ENCODE data around the gene MALRD1. TPM values are rescaled to one million over a fixed set of nuclear protein-coding genes. Genes with fewer than 3 reads are reported as not detected.

MALRD1 gene
- total and polyA plus RNA-seq, 2 experiments from 2014 or later, result 0.49 to 0.57 TPM

GRCh38 chr10:19041171-19041570 is 7.4 kb upstream of the MALRD1 start:
- no peak overlapping the region for H3K27ac ChIP-seq
- H3K36me3 ChIP-seq, result no peaks in the 10 kb centered on the region
- TF ChIP-seq CTCF (IDR thresholded peaks at IDR 0.05; ENCODE audit: low read depth, low read length), result no peak
- no peak for DNase-seq (ENCODE audit: low read depth in 1 of 2, low spot score in 1 of 2)
- no peaks in the 10 kb centered on the region for H3K4me1 ChIP-seq (ENCODE audit: low read depth)
- H3K9me3 ChIP-seq (ENCODE audit: low read depth), result no peaks in the 10 kb centered on the region
- H3K4me3 ChIP-seq, result no peak overlapping the region
- no peaks in the 10 kb centered on the region for H3K27me3 ChIP-seq

- Histone ChIP-seq H3K9me3 (ENCODE audit: low read depth) (no peaks in the 10 kb centered on the region), H3K4me1 (ENCODE audit: low read depth) (no peaks in the 10 kb centered on the region), H3K36me3 (no peaks in the 10 kb centered on the region), H3K27me3 (no peaks in the 10 kb centered on the region), H3K4me3 (no peak overlapping the region), H3K27ac (no peak overlapping the region)
- TF ChIP-seq CTCF (IDR thresholded peaks at IDR 0.05; ENCODE audit: low read depth, low read length), result no peak
- DNase-seq (ENCODE audit: low read depth in 1 of 2, low spot score in 1 of 2), result no peak
Measured at GRCh38 chr10:19043431-19043830, 5.2 kb upstream of the MALRD1 start.

- no peak overlapping the region for H3K27ac ChIP-seq
- no peaks in the 10 kb centered on the region for H3K9me3 ChIP-seq (ENCODE audit: low read depth)
- H3K4me1 ChIP-seq (ENCODE audit: low read depth), result no peaks in the 10 kb centered on the region
- no peaks in the 10 kb centered on the region for H3K36me3 ChIP-seq
- no peak overlapping the region for H3K4me3 ChIP-seq
- TF ChIP-seq CTCF (IDR thresholded peaks at IDR 0.05; ENCODE audit: low read depth, low read length), result no peak
- H3K27me3 ChIP-seq, result no peaks in the 10 kb centered on the region
- no peak for DNase-seq (ENCODE audit: low read depth in 1 of 2, low spot score in 1 of 2)
Measured at GRCh38 chr10:19046679-19047078, 1.9 kb upstream of the MALRD1 start.

- Histone ChIP-seq H3K27me3 (no peaks in the 10 kb centered on the region), H3K27ac (no peak overlapping the region), H3K36me3 (no peaks in the 10 kb centered on the region), H3K4me1 (ENCODE audit: low read depth) (no peaks in the 10 kb centered on the region), H3K4me3 (no peak overlapping the region), H3K9me3 (ENCODE audit: low read depth) (no peaks in the 10 kb centered on the region)
- no peak for TF ChIP-seq CTCF (IDR thresholded peaks at IDR 0.05; ENCODE audit: low read depth, low read length)
- DNase-seq (ENCODE audit: low read depth in 1 of 2, low spot score in 1 of 2), result no peak
Measured at GRCh38 chr10:19048891-19049290, 290 bp downstream of the MALRD1 start.

- no peak for TF ChIP-seq CTCF (IDR thresholded peaks at IDR 0.05; ENCODE audit: low read depth, low read length)
- Histone ChIP-seq H3K4me3 (no peak overlapping the region), H3K9me3 (ENCODE audit: low read depth) (no peaks in the 10 kb centered on the region)
Measured at GRCh38 chr10:19049567-19049966, 966 bp downstream of the MALRD1 start.

GRCh38 chr10:19054289-19054835 is 5.8 kb downstream of the MALRD1 start:
- Histone ChIP-seq H3K4me3 (no peak overlapping the region), H3K9me3 (ENCODE audit: low read depth) (no peaks in the 10 kb centered on the region), H3K36me3 (no peaks in the 10 kb centered on the region), H3K27me3 (no peaks in the 10 kb centered on the region), H3K27ac (no peak overlapping the region), H3K4me1 (ENCODE audit: low read depth) (no peaks in the 10 kb centered on the region)
- DNase-seq (ENCODE audit: low read depth in 1 of 2, low spot score in 1 of 2), result no peak
- no peak for TF ChIP-seq CTCF (IDR thresholded peaks at IDR 0.05; ENCODE audit: low read depth, low read length)

More at GRCh38 chr10:19049567-19049966, 966 bp downstream of the MALRD1 start:
- Histone ChIP-seq H3K36me3 (no peaks in the 10 kb centered on the region), H3K27ac (no peak overlapping the region), H3K4me1 (ENCODE audit: low read depth) (no peaks in the 10 kb centered on the region), H3K27me3 (no peaks in the 10 kb centered on the region)
- no peak for DNase-seq (ENCODE audit: low read depth in 1 of 2, low spot score in 1 of 2)
